Putamen (tissue), 1 donor: Measurements from ENCODE around the gene PLN.

Experiments
- DNase-seq: peaks from one replicate; pipeline ENCODE4 v3.0.0-alpha.2; 2016; ENCODE audit warnings: low spot score

Gene PLN

GRCh38 chr6:118537574-118537973 lies 10.5 kb upstream of the PLN start:
- DNase-seq: no peak

GRCh38 chr6:118542184-118542952 lies 5.7 kb upstream of the PLN start:
- DNase-seq: no peak

GRCh38 chr6:118544105-118544504 lies 4.0 kb upstream of the PLN start:
- no peak for DNase-seq

- DNase-seq: no peak
Measured at GRCh38 chr6:118546164-118546879, 1.8 kb upstream of the PLN start.

GRCh38 chr6:118546880-118547218 lies 1.2 kb upstream of the PLN start:
- DNase-seq: no peak

- no peak for DNase-seq
Measured at GRCh38 chr6:118548613-118549012, 517 bp downstream of the PLN start.

- DNase-seq: peak; percentile 37
Measured at GRCh38 chr6:118551063-118552053, 3.3 kb downstream of the PLN start.

- no peak for DNase-seq
Measured at GRCh38 chr6:118553132-118553531, 5.0 kb downstream of the PLN start.

GRCh38 chr6:118554698-118555097 lies 6.6 kb downstream of the PLN start:
- no peak for DNase-seq

GRCh38 chr6:118558464-118559217 lies 10.5 kb downstream of the PLN start:
- DNase-seq: no peak

- no peak for DNase-seq
Measured at GRCh38 chr6:118559659-118560058, 11.6 kb downstream of the PLN start.

- no peak for DNase-seq
Measured at GRCh38 chr6:118562248-118562647, 14.2 kb downstream of the PLN start.

- no peak for DNase-seq
Measured at GRCh38 chr6:118562959-118563358, 14.9 kb downstream of the PLN start.

- DNase-seq: peak; percentile 25
Measured at GRCh38 chr6:118565311-118565960, 17.3 kb downstream of the PLN start.

GRCh38 chr6:118567974-118568373 lies 19.9 kb downstream of the PLN start:
- DNase-seq: no peak

GRCh38 chr6:118569498-118569897 lies 21.4 kb downstream of the PLN start:
- DNase-seq: no peak

GRCh38 chr6:118571121-118571520 lies 23.0 kb downstream of the PLN start:
- no peak for DNase-seq

GRCh38 chr6:118574051-118574865 lies 26.2 kb downstream of the PLN start:
- DNase-seq: no peak

GRCh38 chr6:118577972-118578371 lies 29.9 kb downstream of the PLN start:
- no peak for DNase-seq

GRCh38 chr6:118578617-118579016 lies 30.5 kb downstream of the PLN start:
- no peak for DNase-seq
